GM12878 (cell line): ENCODE measurements around the gene CEP78.
A peak's percentile ranks its signal among the peaks of the same experiment; 100 is the strongest.

Experiments
- CTCF ChIP-seq, 3 experiments: IDR thresholded peaks in 2 of 3; conservative IDR thresholded peaks in 1 of 3; 2 replicates each; pipeline ENCODE4 v1.5.1; 2011; ENCODE audit warnings: low read depth in 3 of 3, low read length in 3 of 3, mild to moderate bottlenecking in 3 of 3, control low read depth in 2 of 3, moderate library complexity in 2 of 3, inconsistent platforms in 1 of 3, mixed read lengths in 1 of 3; ENCODE audit not compliant: control insufficient read depth in 2 of 3, insufficient read depth in 1 of 3; ENCODE audit errors: extremely low read depth in 1 of 3
- EP300 ChIP-seq, 2 experiments: fragments of 150-350 bp in 1 of 2; IDR thresholded peaks; 2 replicates each; pipeline ENCODE4 v1.6.1; 2011 to 2012; ENCODE audit warnings: low read depth in 2 of 2, low read length in 2 of 2, borderline replicate concordance in 1 of 2, improper control_type of control experiment in 1 of 2, inconsistent platforms in 1 of 2; ENCODE audit not compliant: control insufficient read depth in 1 of 2
- POLR2AphosphoS5 ChIP-seq: IDR thresholded peaks from 2 replicates; pipeline ENCODE4 v1.6.1; 2011; ENCODE audit warnings: mild to moderate bottlenecking, low read length, inconsistent platforms

- TF ChIP-seq CTCF (IDR thresholded peaks at IDR 0.05 in 2 of 3, conservative IDR thresholded peaks at IDR 0.05 in 1 of 3; ENCODE audit: control insufficient read depth in 2 of 3, extremely low read depth in 1 of 3, insufficient read depth in 1 of 3, low read depth in 3 of 3, low read length in 3 of 3): no peak
- peak; percentile 89 for TF ChIP-seq POLR2AphosphoS5
- no peak for TF ChIP-seq EP300 (IDR thresholded peaks at IDR 0.05; ENCODE audit: borderline replicate concordance in 1 of 2, control insufficient read depth in 1 of 2, low read depth in 2 of 2, low read length in 2 of 2)
These were observed at the start of gene CEP78 for GRCh38 chr9:78235762-78236550.
